ENCODE results near the gene SFXN3. TPM values are rescaled to one million over a fixed set of nuclear protein-coding genes. Genes with fewer than 3 reads are reported as not detected.

The SFXN3 gene
- total and polyA plus RNA-seq, 2 of the 13 experiments (the other 11 are each of a cell fraction or from before 2014, with no cell fraction given): 16.8 to 71.5 TPM

- peak; percentile 24; the same call in 1 of the 2 replicates for TF ChIP-seq SAFB2 (CRISPR knock-in tag; IDR thresholded peaks at IDR 0.05; ENCODE audit: borderline replicate concordance, low read depth)
- peak; percentile 92 for TF ChIP-seq SPEN (CRISPR knock-in tag; IDR thresholded peaks at IDR 0.05; ENCODE audit: low read depth)
- no peak for TF ChIP-seq SRSF9 (IDR thresholded peaks at IDR 0.05; ENCODE audit: borderline replicate concordance, insufficient read depth, low read depth, low read length, poor library complexity, severe bottlenecking)
- no peak for TF ChIP-seq MATR3 (CRISPR knock-in tag; IDR thresholded peaks at IDR 0.05)
- peak; percentile 51; the same call in 1 of the 2 replicates for TF ChIP-seq PAX8 (CRISPR knock-in tag; IDR thresholded peaks at IDR 0.05; ENCODE audit: borderline replicate concordance)
- TF ChIP-seq GATAD2A (CRISPR knock-in tag; IDR thresholded peaks at IDR 0.05): no peak
- no peak for TF ChIP-seq SNAI1 (CRISPR knock-in tag; IDR thresholded peaks at IDR 0.05; ENCODE audit: borderline replicate concordance)
- no peak; the same call in 1 of the 2 replicates for TF ChIP-seq HIVEP1 (CRISPR knock-in tag; IDR thresholded peaks at IDR 0.05)
- TF ChIP-seq ZNF136 (CRISPR knock-in tag; IDR thresholded peaks at IDR 0.05; ENCODE audit: low read depth): 0 out of 2 replicates have a peak, but pooled peaks have one; percentile 43
- no peak for TF ChIP-seq HDAC6 (IDR thresholded peaks at IDR 0.05; ENCODE audit: low read depth, low read length)
- TF ChIP-seq FOXP1 (IDR thresholded peaks at IDR 0.05): no peak
- no peak for TF ChIP-seq FOXP1 (CRISPR knock-in tag; IDR thresholded peaks at IDR 0.05)
- TF ChIP-seq MED8 (CRISPR knock-in tag; IDR thresholded peaks at IDR 0.05; ENCODE audit: insufficient replicate concordance): peak; percentile 75
- TF ChIP-seq NR1H2 (CRISPR knock-in tag; IDR thresholded peaks at IDR 0.05; ENCODE audit: borderline replicate concordance, low read depth): peak; percentile 44; the same call in 1 of the 2 replicates
- peak; percentile 91 for TF ChIP-seq ZNF18 (CRISPR knock-in tag; IDR thresholded peaks at IDR 0.05; ENCODE audit: insufficient replicate concordance)
- no peak for TF ChIP-seq RERE (CRISPR knock-in tag; IDR thresholded peaks at IDR 0.05; ENCODE audit: low read depth)
- peak; percentile 96 for TF ChIP-seq ZNF547 (CRISPR knock-in tag; IDR thresholded peaks at IDR 0.05)
- TF ChIP-seq ZNF276 (CRISPR knock-in tag; IDR thresholded peaks at IDR 0.05; ENCODE audit: low read depth): no peak
- no peak for TF ChIP-seq PAWR (CRISPR knock-in tag; IDR thresholded peaks at IDR 0.05; ENCODE audit: borderline replicate concordance)
Measured at GRCh38 chr10:101062232-101063049, 31.4 kb downstream of the SFXN3 start (continued).
